Uterus (tissue), 4 donors: ENCODE measurements around the gene ACTL8. TPM values are rescaled to one million over a fixed set of nuclear protein-coding genes. Genes with fewer than 3 reads are reported as not detected.

ENCODE experiments used
- DNase-seq, 2 donors: peaks; one replicate each; pipeline ENCODE4 v3.0.0-alpha.2; 2019 to 2020
- H3K27ac ChIP-seq, 2 donors: fragments of 200-600 bp; sonication (generic); 1 replicate in 1 of 2; 2 replicates in 1 of 2; pipeline ENCODE4 v1.5.1; 2016 to 2018
- H3K27me3 ChIP-seq, 2 donors: fragments of 200-600 bp; sonication (generic); one replicate each; pipeline ENCODE4 v1.5.1; 2018 to 2019; ENCODE audit warnings: control low read depth in 1 of 2
- H3K36me3 ChIP-seq, 2 donors: fragments of 200-600 bp; sonication (generic); one replicate each; pipeline ENCODE4 v1.5.1; 2019; ENCODE audit warnings: control low read depth in 1 of 2
- H3K4me1 ChIP-seq, 2 donors: fragments of 200-600 bp; sonication (generic); one replicate each; pipeline ENCODE4 v1.5.1; 2018 to 2019; ENCODE audit warnings: control low read depth in 1 of 2
- H3K4me3 ChIP-seq, 2 donors: fragments of 200-600 bp; sonication (generic); 1 replicate in 1 of 2; 2 replicates in 1 of 2; pipeline ENCODE4 v1.5.1; 2018 to 2019; ENCODE audit warnings: mild to moderate bottlenecking in 1 of 2
- H3K9me3 ChIP-seq, 2 donors: fragments of 200-600 bp; sonication (generic); one replicate each; pipeline ENCODE4 v1.5.1; 2019; ENCODE audit warnings: control low read depth in 1 of 2
- CTCF ChIP-seq, 4 experiments: fragments of 200-600 bp in 2 of 4; fragments of 450-650 bp in 2 of 4; sonication (generic) in 2 of 4; IDR thresholded peaks; one replicate each; pipeline ENCODE4 v1.5.1; 2016 to 2019; ENCODE audit warnings: antibody characterized with exemption in 4 of 4, mild to moderate bottlenecking in 2 of 4, moderate library complexity in 1 of 4
- POLR2A ChIP-seq, 2 donors: fragments of 450-650 bp; IDR thresholded peaks; one replicate each; pipeline ENCODE4 v1.6.1; 2016; ENCODE audit warnings: antibody characterized with exemption in 2 of 2, mild to moderate bottlenecking in 1 of 2, moderate library complexity in 1 of 2
- intact Hi-C: fragments of 100-400 bp; cut with DNase I; formaldehyde crosslinking; loops from one replicate; pipeline ENCODE4 v1.15.1; 2023; ENCODE audit warnings: low total_unique reads
- total RNA-seq, 4 donors: library from RNA; depleted of rRNA in 3 of 4; stranded (reverse); fragments of >200 nt in 3 of 4; gene quantifications; one replicate each; pipeline versions ENCODE4 v1.1.0 to v1.2.4, GENCODE V29; 2014 to 2023
- donor health status: DM: yes; HTN: yes; CAD: no.

Gene ACTL8
- total RNA-seq, 4 donors from 2014 or later = not detected

DNA sequence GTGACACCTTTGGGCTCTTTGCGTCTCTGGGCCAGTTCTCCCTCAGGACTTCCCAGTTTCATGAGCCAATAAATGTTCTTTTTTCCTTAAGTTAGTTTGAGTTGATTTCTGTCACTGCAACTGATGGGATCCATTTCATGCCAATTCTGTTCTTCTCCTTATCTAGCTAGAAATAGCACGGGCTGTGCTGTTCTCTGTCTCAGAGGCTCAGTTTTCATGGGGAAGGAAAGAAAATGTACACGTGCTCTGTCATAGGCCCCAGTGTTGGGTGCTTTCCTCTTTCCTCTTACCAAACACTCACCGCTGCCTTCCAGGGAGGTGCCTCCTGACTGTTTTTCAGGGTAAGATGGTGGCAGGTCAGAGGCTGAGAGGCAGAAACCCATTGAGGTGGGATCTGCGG is 43.2 kb upstream of the ACTL8 start:
- Histone ChIP-seq H3K27ac (no peak overlapping the region), H3K36me3 (no peaks in the 10 kb centered on the region), H3K27me3 (no peaks in the 10 kb centered on the region), H3K4me1 (no peaks in the 10 kb centered on the region), H3K9me3 (no peaks in the 10 kb centered on the region), H3K4me3 (no peak overlapping the region)
- no peak for DNase-seq
- intact Hi-C loops = no loop called here
- no peak for TF ChIP-seq POLR2A (IDR thresholded peaks at IDR 0.05)
- TF ChIP-seq CTCF (IDR thresholded peaks at IDR 0.05) = no peak

- intact Hi-C loops = no loop called here
- Histone ChIP-seq H3K9me3 (no peaks in the 10 kb centered on the region), H3K27me3 (no peaks in the 10 kb centered on the region), H3K36me3 (no peaks in the 10 kb centered on the region), H3K4me3 (no peak overlapping the region), H3K27ac (no peak overlapping the region), H3K4me1 (no peaks in the 10 kb centered on the region)
- TF ChIP-seq CTCF (IDR thresholded peaks at IDR 0.05) = no peak
- TF ChIP-seq POLR2A (IDR thresholded peaks at IDR 0.05) = no peak
- DNase-seq = no peak
Observed at GRCh38 chr1:17713993-17714392, 41.1 kb upstream of the ACTL8 start.

GRCh38 chr1:17717594-17718535 is 37.3 kb upstream of the ACTL8 start:
- Histone ChIP-seq H3K36me3 (no peaks in the 10 kb centered on the region), H3K4me3 (no peak overlapping the region), H3K4me1 (no peaks in the 10 kb centered on the region), H3K27me3 (no peaks in the 10 kb centered on the region), H3K27ac (no peak overlapping the region), H3K9me3 (no peaks in the 10 kb centered on the region)
- no peak for TF ChIP-seq CTCF (IDR thresholded peaks at IDR 0.05)
- no peak for TF ChIP-seq POLR2A (IDR thresholded peaks at IDR 0.05)
- intact Hi-C loops = no loop called here
- DNase-seq = no peak

GRCh38 chr1:17719874-17720273 is 35.3 kb upstream of the ACTL8 start:
- TF ChIP-seq CTCF (IDR thresholded peaks at IDR 0.05) (no peak), POLR2A (IDR thresholded peaks at IDR 0.05) (no peak)
- intact Hi-C loops = no loop called here

DNA sequence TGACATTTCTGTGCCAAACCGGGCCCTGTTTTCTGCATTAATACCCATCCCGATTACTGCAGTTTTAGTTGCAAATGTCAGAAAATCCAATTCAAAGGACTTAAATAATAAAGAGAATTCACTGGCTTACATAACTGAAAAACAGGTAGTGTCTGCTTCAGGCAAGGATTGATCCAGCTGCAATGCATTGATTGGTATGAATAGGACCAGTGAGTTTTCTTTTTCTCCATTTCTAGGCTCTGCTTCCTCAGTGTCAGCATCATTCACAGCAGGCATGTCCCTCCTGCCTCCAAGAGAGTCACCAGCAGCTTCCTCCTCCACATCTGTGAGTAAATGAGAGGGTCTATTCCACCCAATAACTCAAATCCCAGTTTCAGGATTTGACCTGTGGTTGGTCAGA is 33.7 kb upstream of the ACTL8 start:
- intact Hi-C loops = no loop called here
- no peak for TF ChIP-seq CTCF (IDR thresholded peaks at IDR 0.05)
- TF ChIP-seq POLR2A (IDR thresholded peaks at IDR 0.05) = no peak
- Histone ChIP-seq H3K27me3 (no peaks in the 10 kb centered on the region), H3K4me1 (no peaks in the 10 kb centered on the region), H3K27ac (no peak overlapping the region), H3K4me3 (no peak overlapping the region), H3K9me3 (no peaks in the 10 kb centered on the region), H3K36me3 (no peaks in the 10 kb centered on the region)
- DNase-seq = no peak

More at GRCh38 chr1:17719874-17720273, 35.3 kb upstream of the ACTL8 start:
- H3K36me3 ChIP-seq = no peaks in the 10 kb centered on the region
- H3K9me3 ChIP-seq = no peaks in the 10 kb centered on the region
- no peaks in the 10 kb centered on the region for H3K27me3 ChIP-seq
- no peak overlapping the region for H3K4me3 ChIP-seq
- H3K27ac ChIP-seq = no peak overlapping the region
- DNase-seq = no peak
- no peaks in the 10 kb centered on the region for H3K4me1 ChIP-seq
